HepG2 (cell line): ENCODE results near the gene ATPAF2. TPM values are rescaled to one million over a fixed set of nuclear protein-coding genes. Genes with fewer than 3 reads are reported as not detected.

Experiments used
- ARID2 ChIP-seq: sonication (generic); formaldehyde crosslinking; IDR thresholded peaks from 2 replicates; pipeline ENCODE4 v1.8.1; 2022; ENCODE audit warnings: mild to moderate bottlenecking, missing genetic modification reagents, borderline replicate concordance
- CBFB ChIP-seq: sonication (generic); formaldehyde crosslinking; IDR thresholded peaks from 2 replicates; pipeline ENCODE4 v1.4.0; 2020; ENCODE audit warnings: missing genetic modification reagents
- CREM ChIP-seq, 2 experiments: sonication (generic) in 1 of 2; formaldehyde crosslinking in 1 of 2; IDR thresholded peaks; 2 replicates each; pipeline versions ENCODE4 v1.4.0 to v1.6.1; 2016 to 2020; ENCODE audit warnings: antibody characterized with exemption in 1 of 2, mild to moderate bottlenecking in 1 of 2, missing genetic modification reagents in 1 of 2
- ERF ChIP-seq: IDR thresholded peaks from 2 replicates; pipeline ENCODE4 v1.6.1; 2018; ENCODE audit warnings: missing biosample characterization, missing genetic modification reagents
- FOXC1 ChIP-seq: sonication (generic); formaldehyde crosslinking; IDR thresholded peaks from 2 replicates; pipeline ENCODE4 v1.8.0; 2022; ENCODE audit warnings: mild to moderate bottlenecking, missing genetic modification reagents, borderline replicate concordance
- MTA3 ChIP-seq: sonication (generic); formaldehyde crosslinking; IDR thresholded peaks from 2 replicates; pipeline ENCODE4 v1.4.0; 2020; ENCODE audit warnings: missing genetic modification reagents
- POGK ChIP-seq: sonication (generic); formaldehyde crosslinking; conservative IDR thresholded peaks from 2 replicates; pipeline ENCODE4 v1.8.0; 2022; ENCODE audit warnings: mild to moderate bottlenecking, moderate library complexity, missing genetic modification reagents
- SATB2 ChIP-seq: sonication (generic); formaldehyde crosslinking; IDR thresholded peaks from 2 replicates; pipeline ENCODE4 v1.5.0; 2020; ENCODE audit warnings: missing genetic modification reagents
- SOX5 ChIP-seq: IDR thresholded peaks from 2 replicates; pipeline ENCODE4 v1.6.1; 2016; ENCODE audit warnings: borderline replicate concordance
- SOX6 ChIP-seq, 2 experiments: fragments of 450-650 bp in 1 of 2; sonication (generic) in 1 of 2; formaldehyde crosslinking in 1 of 2; IDR thresholded peaks; 2 replicates each; pipeline versions ENCODE4 v1.4.0 to v1.6.1; 2017 to 2020; ENCODE audit warnings: antibody characterized with exemption in 1 of 2, mild to moderate bottlenecking in 1 of 2, missing genetic modification reagents in 1 of 2
- ZFY ChIP-seq: sonication (generic); formaldehyde crosslinking; IDR thresholded peaks from 2 replicates; pipeline ENCODE4 v1.4.0; 2020; ENCODE audit warnings: missing genetic modification reagents
- ZNF276 ChIP-seq: sonication (generic); formaldehyde crosslinking; IDR thresholded peaks from 2 replicates; pipeline ENCODE4 v1.4.0; 2020; ENCODE audit warnings: mild to moderate bottlenecking, low read depth, missing genetic modification reagents
- ZNF337 ChIP-seq: sonication (generic); formaldehyde crosslinking; IDR thresholded peaks from 2 replicates; pipeline ENCODE4 v1.5.1; 2020; ENCODE audit warnings: missing genetic modification reagents, low read depth, mild to moderate bottlenecking, borderline replicate concordance
- ZNF614 ChIP-seq: IDR thresholded peaks from 2 replicates; pipeline ENCODE4 v1.6.1; 2018; ENCODE audit warnings: missing biosample characterization, missing genetic modification reagents, inconsistent platforms, borderline replicate concordance
- ZNF644 ChIP-seq: IDR thresholded peaks from 2 replicates; pipeline ENCODE4 v1.6.1; 2016; ENCODE audit warnings: low read depth
- polyA plus RNA-seq, 8 experiments: library from polyadenylated mRNA; depleted of rRNA in 3 of 8; stranded (reverse) in 7 of 8; unstranded in 1 of 8; fragments of >200 nt; fragmentation: Illumina TruSeq in 4 of 8; extraction: Trizol in 4 of 8; gene quantifications; 2 replicates each; pipeline versions ENCODE4 v1.2.1 to v1.2.3, GENCODE V29; 2011 to 2016; ENCODE audit warnings: low read depth in 4 of 8, missing spikeins in 1 of 8, mixed read lengths in 1 of 8; ENCODE audit not compliant: insufficient read depth in 1 of 8
- total RNA-seq, 5 experiments: library from RNA; depleted of rRNA; stranded (reverse); fragments of >200 nt; fragmentation: Illumina TruSeq; extraction: Trizol; gene quantifications; 2 replicates each; pipeline ENCODE4 v1.2.3, GENCODE V29; 2016; ENCODE audit warnings: low read depth in 1 of 5
- TF ChIP-seq, protein P1 (sequence below): IDR thresholded peaks from 2 replicates; pipeline ENCODE4 v1.4.0; 2020; ENCODE audit warnings: mild to moderate bottlenecking, missing genetic modification reagents
- TF ChIP-seq, protein P2 (sequence below): sonication (generic); formaldehyde crosslinking; IDR thresholded peaks from 2 replicates; pipeline ENCODE4 v1.4.0; 2020; ENCODE audit warnings: missing genetic modification reagents
- TF ChIP-seq, protein P3 (sequence below): sonication (generic); formaldehyde crosslinking; IDR thresholded peaks from 2 replicates; pipeline ENCODE4 v1.8.1; 2023; ENCODE audit warnings: mild to moderate bottlenecking, missing genetic modification reagents

Gene ATPAF2
- total and polyA plus RNA-seq, 2 of the 13 experiments (the other 11 are each of a cell fraction or from before 2014, with no cell fraction given) = 15.0 to 16.5 TPM

DNA sequence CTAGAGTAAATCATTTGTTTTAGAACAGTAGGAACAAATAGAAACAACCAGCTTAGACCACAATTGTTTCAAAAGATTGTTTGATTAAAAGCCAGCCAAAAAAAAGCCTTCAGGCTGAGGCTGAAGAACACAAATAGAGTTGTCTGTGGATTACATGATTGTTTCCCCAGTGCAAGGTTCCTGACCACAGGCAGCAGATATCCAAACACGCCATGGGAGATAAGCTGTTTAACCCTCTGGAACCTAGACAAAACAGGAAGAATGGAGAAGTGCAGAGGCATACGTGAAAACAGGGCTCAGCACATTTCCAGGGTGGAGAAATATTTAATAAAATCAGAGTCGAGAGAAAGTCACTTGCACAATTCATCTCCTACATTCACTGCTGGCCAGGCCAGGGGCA, 21.0 kb downstream of the ATPAF2 start (continued):
- TF ChIP-seq, protein P1, sequence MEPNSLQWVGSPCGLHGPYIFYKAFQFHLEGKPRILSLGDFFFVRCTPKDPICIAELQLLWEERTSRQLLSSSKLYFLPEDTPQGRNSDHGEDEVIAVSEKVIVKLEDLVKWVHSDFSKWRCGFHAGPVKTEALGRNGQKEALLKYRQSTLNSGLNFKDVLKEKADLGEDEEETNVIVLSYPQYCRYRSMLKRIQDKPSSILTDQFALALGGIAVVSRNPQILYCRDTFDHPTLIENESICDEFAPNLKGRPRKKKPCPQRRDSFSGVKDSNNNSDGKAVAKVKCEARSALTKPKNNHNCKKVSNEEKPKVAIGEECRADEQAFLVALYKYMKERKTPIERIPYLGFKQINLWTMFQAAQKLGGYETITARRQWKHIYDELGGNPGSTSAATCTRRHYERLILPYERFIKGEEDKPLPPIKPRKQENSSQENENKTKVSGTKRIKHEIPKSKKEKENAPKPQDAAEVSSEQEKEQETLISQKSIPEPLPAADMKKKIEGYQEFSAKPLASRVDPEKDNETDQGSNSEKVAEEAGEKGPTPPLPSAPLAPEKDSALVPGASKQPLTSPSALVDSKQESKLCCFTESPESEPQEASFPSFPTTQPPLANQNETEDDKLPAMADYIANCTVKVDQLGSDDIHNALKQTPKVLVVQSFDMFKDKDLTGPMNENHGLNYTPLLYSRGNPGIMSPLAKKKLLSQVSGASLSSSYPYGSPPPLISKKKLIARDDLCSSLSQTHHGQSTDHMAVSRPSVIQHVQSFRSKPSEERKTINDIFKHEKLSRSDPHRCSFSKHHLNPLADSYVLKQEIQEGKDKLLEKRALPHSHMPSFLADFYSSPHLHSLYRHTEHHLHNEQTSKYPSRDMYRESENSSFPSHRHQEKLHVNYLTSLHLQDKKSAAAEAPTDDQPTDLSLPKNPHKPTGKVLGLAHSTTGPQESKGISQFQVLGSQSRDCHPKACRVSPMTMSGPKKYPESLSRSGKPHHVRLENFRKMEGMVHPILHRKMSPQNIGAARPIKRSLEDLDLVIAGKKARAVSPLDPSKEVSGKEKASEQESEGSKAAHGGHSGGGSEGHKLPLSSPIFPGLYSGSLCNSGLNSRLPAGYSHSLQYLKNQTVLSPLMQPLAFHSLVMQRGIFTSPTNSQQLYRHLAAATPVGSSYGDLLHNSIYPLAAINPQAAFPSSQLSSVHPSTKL = peak; percentile 66
- TF ChIP-seq FOXC1 (CRISPR knock-in tag) (no peak), ARID2 (CRISPR knock-in tag) (0 out of 2 replicates have a peak, but pooled peaks have one; percentile 41), ERF (0 out of 2 replicates have a peak, but pooled peaks have one; percentile 16), CREM (IDR thresholded peaks at IDR 0.05) (peak; percentile 60; the same call in 1 of the 2 replicates), CREM (CRISPR knock-in tag; IDR thresholded peaks at IDR 0.05) (no peak), SOX6 (IDR thresholded peaks at IDR 0.05) (no peak), SOX6 (CRISPR knock-in tag; IDR thresholded peaks at IDR 0.05) (peak; percentile 95), ZNF337 (CRISPR knock-in tag) (no peak), SOX5 (CRISPR knock-in tag) (peak; percentile 90), ZNF644 (peak; percentile 27; the same call in 1 of the 2 replicates), ZNF614 (CRISPR knock-in tag) (0 out of 2 replicates have a peak, but pooled peaks have one; percentile 42), POGK (CRISPR knock-in tag) (0 out of 2 replicates have a peak, but pooled peaks have one; percentile 63), ZFY (peak; percentile 33; the same call in 1 of the 2 replicates), MTA3 (no peak), ZNF276 (no peak), CBFB (CRISPR knock-in tag) (peak; percentile 97), SATB2 (CRISPR knock-in tag) (no peak)
- TF ChIP-seq, protein P2, sequence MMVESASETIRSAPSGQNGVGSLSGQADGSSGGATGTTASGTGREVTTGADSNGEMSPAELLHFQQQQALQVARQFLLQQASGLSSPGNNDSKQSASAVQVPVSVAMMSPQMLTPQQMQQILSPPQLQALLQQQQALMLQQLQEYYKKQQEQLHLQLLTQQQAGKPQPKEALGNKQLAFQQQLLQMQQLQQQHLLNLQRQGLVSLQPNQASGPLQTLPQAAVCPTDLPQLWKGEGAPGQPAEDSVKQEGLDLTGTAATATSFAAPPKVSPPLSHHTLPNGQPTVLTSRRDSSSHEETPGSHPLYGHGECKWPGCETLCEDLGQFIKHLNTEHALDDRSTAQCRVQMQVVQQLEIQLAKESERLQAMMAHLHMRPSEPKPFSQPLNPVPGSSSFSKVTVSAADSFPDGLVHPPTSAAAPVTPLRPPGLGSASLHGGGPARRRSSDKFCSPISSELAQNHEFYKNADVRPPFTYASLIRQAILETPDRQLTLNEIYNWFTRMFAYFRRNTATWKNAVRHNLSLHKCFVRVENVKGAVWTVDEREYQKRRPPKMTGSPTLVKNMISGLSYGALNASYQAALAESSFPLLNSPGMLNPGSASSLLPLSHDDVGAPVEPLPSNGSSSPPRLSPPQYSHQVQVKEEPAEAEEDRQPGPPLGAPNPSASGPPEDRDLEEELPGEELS (CRISPR knock-in tag) = peak; percentile 96
- TF ChIP-seq, protein P3, sequence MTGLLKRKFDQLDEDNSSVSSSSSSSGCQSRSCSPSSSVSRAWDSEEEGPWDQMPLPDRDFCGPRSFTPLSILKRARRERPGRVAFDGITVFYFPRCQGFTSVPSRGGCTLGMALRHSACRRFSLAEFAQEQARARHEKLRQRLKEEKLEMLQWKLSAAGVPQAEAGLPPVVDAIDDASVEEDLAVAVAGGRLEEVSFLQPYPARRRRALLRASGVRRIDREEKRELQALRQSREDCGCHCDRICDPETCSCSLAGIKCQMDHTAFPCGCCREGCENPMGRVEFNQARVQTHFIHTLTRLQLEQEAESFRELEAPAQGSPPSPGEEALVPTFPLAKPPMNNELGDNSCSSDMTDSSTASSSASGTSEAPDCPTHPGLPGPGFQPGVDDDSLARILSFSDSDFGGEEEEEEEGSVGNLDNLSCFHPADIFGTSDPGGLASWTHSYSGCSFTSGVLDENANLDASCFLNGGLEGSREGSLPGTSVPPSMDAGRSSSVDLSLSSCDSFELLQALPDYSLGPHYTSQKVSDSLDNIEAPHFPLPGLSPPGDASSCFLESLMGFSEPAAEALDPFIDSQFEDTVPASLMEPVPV = 0 out of 2 replicates have a peak, but pooled peaks have one; percentile 34
